ENCODE measurements around the gene MED14. TPM values are rescaled to one million over a fixed set of nuclear protein-coding genes. Genes with fewer than 3 reads are reported as not detected.

The MED14 gene
- total RNA-seq, 1 donor from 2014 or later, result 52.7 TPM

GRCh38 chrX:40663078-40663740, 72.1 kb downstream of the MED14 start:
- Mint-ChIP-seq H3K9me3 (peaks cover 3% of the 10 kb centered on the region), H3K4me1 (no peaks in the 10 kb centered on the region), H3K4me3 (no peak overlapping the region), H3K27me3 (ENCODE audit: low read depth) (no peaks in the 10 kb centered on the region), H3K36me3 (ENCODE audit: low read depth) (peaks cover 19% of the 10 kb centered on the region), H3K27ac (ENCODE audit: unreplicated experiment) (no peak overlapping the region)
- no peak for DNase-seq (ENCODE audit: low read depth, low spot score)
- TF ChIP-seq CTCF (conservative IDR thresholded peaks at IDR 0.05), result no peak

- Mint-ChIP-seq H3K27me3 (ENCODE audit: low read depth) (no peaks in the 10 kb centered on the region), H3K36me3 (ENCODE audit: low read depth) (peaks cover 13% of the 10 kb centered on the region), H3K27ac (ENCODE audit: unreplicated experiment) (no peak overlapping the region), H3K9me3 (no peaks in the 10 kb centered on the region), H3K4me3 (no peak overlapping the region), H3K4me1 (no peaks in the 10 kb centered on the region)
- DNase-seq (ENCODE audit: low read depth, low spot score), result no peak
- no peak for TF ChIP-seq CTCF (conservative IDR thresholded peaks at IDR 0.05)
These were observed 73.9 kb downstream of the MED14 start for GRCh38 chrX:40661489-40661888.

GRCh38 chrX:40660381-40660780, 75.0 kb downstream of the MED14 start:
- no peaks in the 10 kb centered on the region for H3K27me3 Mint-ChIP-seq (ENCODE audit: low read depth)
- H3K9me3 Mint-ChIP-seq, result no peaks in the 10 kb centered on the region
- H3K4me3 Mint-ChIP-seq, result no peak overlapping the region
- no peaks in the 10 kb centered on the region for H3K4me1 Mint-ChIP-seq
- no peak for DNase-seq (ENCODE audit: low read depth, low spot score)
- no peak overlapping the region for H3K27ac Mint-ChIP-seq (ENCODE audit: unreplicated experiment)
- TF ChIP-seq CTCF (conservative IDR thresholded peaks at IDR 0.05), result no peak
- peaks cover 6% of the 10 kb centered on the region for H3K36me3 Mint-ChIP-seq (ENCODE audit: low read depth)

GRCh38 chrX:40653535-40653934, 81.8 kb downstream of the MED14 start:
- H3K4me3 Mint-ChIP-seq, result no peak overlapping the region
- no peaks in the 10 kb centered on the region for H3K4me1 Mint-ChIP-seq
- H3K9me3 Mint-ChIP-seq, result no peaks in the 10 kb centered on the region
- TF ChIP-seq CTCF (conservative IDR thresholded peaks at IDR 0.05), result no peak
- DNase-seq (ENCODE audit: low read depth, low spot score), result no peak
- H3K27me3 Mint-ChIP-seq (ENCODE audit: low read depth), result no peaks in the 10 kb centered on the region
- no peak overlapping the region for H3K27ac Mint-ChIP-seq (ENCODE audit: unreplicated experiment)
- H3K36me3 Mint-ChIP-seq (ENCODE audit: low read depth), result peaks cover 4% of the 10 kb centered on the region

- H3K27me3 Mint-ChIP-seq (ENCODE audit: low read depth), result no peaks in the 10 kb centered on the region
- H3K4me3 Mint-ChIP-seq, result no peak overlapping the region
- peaks cover 4% of the 10 kb centered on the region for H3K36me3 Mint-ChIP-seq (ENCODE audit: low read depth)
- TF ChIP-seq CTCF (conservative IDR thresholded peaks at IDR 0.05), result no peak
- H3K27ac Mint-ChIP-seq (ENCODE audit: unreplicated experiment), result no peak overlapping the region
- DNase-seq (ENCODE audit: low read depth, low spot score), result no peak
- H3K9me3 Mint-ChIP-seq, result no peaks in the 10 kb centered on the region
- peaks cover 2% of the 10 kb centered on the region for H3K4me1 Mint-ChIP-seq
These were observed 82.7 kb downstream of the MED14 start for GRCh38 chrX:40652664-40653063.

Data from neural crest cell (in vitro differentiated cells).